Smooth muscle cell (in vitro differentiated cells): ENCODE data around the gene MPIG6B. TPM values are rescaled to one million over a fixed set of nuclear protein-coding genes. Genes with fewer than 3 reads are reported as not detected.

ENCODE experiments used
- DNase-seq: peaks from one replicate; lab custom pipeline; 2025; ENCODE audit not compliant: unreplicated experiment; lab: John Stamatoyannopoulos, UW
- H2AFZ ChIP-seq: fragments of 200-600 bp; sonication (generic); 2 replicates; pipeline ENCODE4 v1.6.0; 2016; ENCODE audit warnings: antibody characterized with exemption, low read depth, mild to moderate bottlenecking
- H3F3A ChIP-seq: fragments of 200-600 bp; sonication (generic); 2 replicates; pipeline ENCODE4 v1.6.0; 2017; ENCODE audit warnings: antibody characterized with exemption, low read depth
- H3K27ac ChIP-seq: fragments of 200-600 bp; sonication (generic); 2 replicates; pipeline ENCODE4 v1.5.1; 2016; ENCODE audit warnings: low read depth, mild to moderate bottlenecking
- H3K27me3 ChIP-seq: fragments of 200-600 bp; sonication (generic); 2 replicates; pipeline ENCODE4 v1.6.1; 2016; ENCODE audit warnings: low read depth, mild to moderate bottlenecking
- H3K36me3 ChIP-seq: fragments of 200-600 bp; sonication (generic); 2 replicates; pipeline ENCODE4 v1.5.1; 2016; ENCODE audit warnings: low read depth
- H3K4me1 ChIP-seq: fragments of 200-600 bp; sonication (generic); 2 replicates; pipeline ENCODE4 v1.5.1; 2016; ENCODE audit warnings: low read depth
- H3K4me2 ChIP-seq: fragments of 200-600 bp; sonication (generic); 2 replicates; pipeline ENCODE4 v1.6.0; 2016; ENCODE audit warnings: mild to moderate bottlenecking
- H3K4me3 ChIP-seq: fragments of 200-600 bp; sonication (generic); 2 replicates; pipeline ENCODE4 v1.5.1; 2016; ENCODE audit warnings: mild to moderate bottlenecking
- H3K79me2 ChIP-seq: fragments of 200-600 bp; sonication (generic); 2 replicates; pipeline ENCODE4 v1.6.0; 2016; ENCODE audit warnings: low read depth, mild to moderate bottlenecking
- H3K9ac ChIP-seq: fragments of 200-600 bp; sonication (generic); 2 replicates; pipeline ENCODE4 v1.6.0; 2016; ENCODE audit warnings: low read depth
- H3K9me3 ChIP-seq: fragments of 200-600 bp; sonication (generic); replicated peaks from 2 replicates; pipeline ENCODE4 v1.5.1; 2016; ENCODE audit warnings: low read depth
- H4K20me1 ChIP-seq: fragments of 200-600 bp; sonication (generic); 2 replicates; pipeline ENCODE4 v1.6.0; 2016; ENCODE audit warnings: low read depth
- WGBS: methylation state at CpG from one replicate; pipeline ENCODE4 v1.1.7; 2016; ENCODE audit warnings: low lambda C conversion rate; 5-methylcytosine and 5-hydroxymethylcytosine counted together
- polyA plus RNA-seq: library from polyadenylated mRNA; unstranded; fragments of >200 nt; fragmentation: Nextera tagmentation; extraction: Ambion mirVana; gene quantifications from 2 replicates; pipeline ENCODE4 v1.2.1, GENCODE V29; 2016
- total RNA-seq: library from RNA; depleted of rRNA; stranded (reverse); fragments of >200 nt; gene quantifications from 2 replicates; pipeline ENCODE4 v1.2.3, GENCODE V29; 2014
- TF ChIP-seq, protein P1 (sequence below): fragments of 200-600 bp; sonication (generic); IDR thresholded peaks from 2 replicates; pipeline ENCODE4 v1.5.1; 2017; ENCODE audit warnings: borderline replicate concordance, mild to moderate bottlenecking, antibody characterized with exemption; ENCODE audit not compliant: insufficient read depth, poor library complexity, severe bottlenecking

MPIG6B gene
- total and polyA plus RNA-seq, 2 experiments from 2014 or later, result not detected

DNA sequence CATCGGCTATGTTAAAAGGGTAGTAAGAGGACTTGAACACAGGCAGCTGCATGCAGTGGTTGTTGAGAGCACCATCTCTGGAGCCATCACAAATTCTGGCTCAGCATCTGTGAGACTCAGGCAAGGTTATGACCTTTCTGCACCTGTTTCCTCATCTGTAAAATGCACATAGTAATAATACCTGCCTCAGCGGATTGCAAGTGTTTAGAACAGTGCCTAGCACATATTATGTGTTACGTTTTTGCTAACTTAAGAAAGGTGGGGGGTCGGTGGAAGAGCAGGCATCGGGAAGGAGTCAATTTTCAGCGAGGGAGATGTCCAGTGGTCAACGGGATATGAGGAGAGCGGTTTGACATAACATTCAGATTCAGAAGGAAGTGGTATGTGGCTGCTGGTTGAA lies 45.2 kb upstream of the MPIG6B start:
- H3K36me3 ChIP-seq, result no peaks in the 10 kb centered on the region
- WGBS, result 79% methylated on average over 8 of the region's 8 CpGs
- DNase-seq, result no peak
- no peak overlapping the region for H3K9ac ChIP-seq
- H3K9me3 ChIP-seq, result no peaks in the 10 kb centered on the region
- TF ChIP-seq, protein P1, sequence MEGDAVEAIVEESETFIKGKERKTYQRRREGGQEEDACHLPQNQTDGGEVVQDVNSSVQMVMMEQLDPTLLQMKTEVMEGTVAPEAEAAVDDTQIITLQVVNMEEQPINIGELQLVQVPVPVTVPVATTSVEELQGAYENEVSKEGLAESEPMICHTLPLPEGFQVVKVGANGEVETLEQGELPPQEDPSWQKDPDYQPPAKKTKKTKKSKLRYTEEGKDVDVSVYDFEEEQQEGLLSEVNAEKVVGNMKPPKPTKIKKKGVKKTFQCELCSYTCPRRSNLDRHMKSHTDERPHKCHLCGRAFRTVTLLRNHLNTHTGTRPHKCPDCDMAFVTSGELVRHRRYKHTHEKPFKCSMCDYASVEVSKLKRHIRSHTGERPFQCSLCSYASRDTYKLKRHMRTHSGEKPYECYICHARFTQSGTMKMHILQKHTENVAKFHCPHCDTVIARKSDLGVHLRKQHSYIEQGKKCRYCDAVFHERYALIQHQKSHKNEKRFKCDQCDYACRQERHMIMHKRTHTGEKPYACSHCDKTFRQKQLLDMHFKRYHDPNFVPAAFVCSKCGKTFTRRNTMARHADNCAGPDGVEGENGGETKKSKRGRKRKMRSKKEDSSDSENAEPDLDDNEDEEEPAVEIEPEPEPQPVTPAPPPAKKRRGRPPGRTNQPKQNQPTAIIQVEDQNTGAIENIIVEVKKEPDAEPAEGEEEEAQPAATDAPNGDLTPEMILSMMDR, result no peak
- peaks cover 7% of the 10 kb centered on the region for H3F3A ChIP-seq
- H3K27me3 ChIP-seq, result no peaks in the 10 kb centered on the region
- H2AFZ ChIP-seq, result no peak overlapping the region
- H3K4me3 ChIP-seq, result no peak overlapping the region
- no peaks in the 10 kb centered on the region for H3K79me2 ChIP-seq
- peaks cover 9% of the 10 kb centered on the region for H3K4me1 ChIP-seq
- no peak overlapping the region for H3K27ac ChIP-seq
- H3K4me2 ChIP-seq, result no peak overlapping the region
- H4K20me1 ChIP-seq, result no peaks in the 10 kb centered on the region

DNA sequence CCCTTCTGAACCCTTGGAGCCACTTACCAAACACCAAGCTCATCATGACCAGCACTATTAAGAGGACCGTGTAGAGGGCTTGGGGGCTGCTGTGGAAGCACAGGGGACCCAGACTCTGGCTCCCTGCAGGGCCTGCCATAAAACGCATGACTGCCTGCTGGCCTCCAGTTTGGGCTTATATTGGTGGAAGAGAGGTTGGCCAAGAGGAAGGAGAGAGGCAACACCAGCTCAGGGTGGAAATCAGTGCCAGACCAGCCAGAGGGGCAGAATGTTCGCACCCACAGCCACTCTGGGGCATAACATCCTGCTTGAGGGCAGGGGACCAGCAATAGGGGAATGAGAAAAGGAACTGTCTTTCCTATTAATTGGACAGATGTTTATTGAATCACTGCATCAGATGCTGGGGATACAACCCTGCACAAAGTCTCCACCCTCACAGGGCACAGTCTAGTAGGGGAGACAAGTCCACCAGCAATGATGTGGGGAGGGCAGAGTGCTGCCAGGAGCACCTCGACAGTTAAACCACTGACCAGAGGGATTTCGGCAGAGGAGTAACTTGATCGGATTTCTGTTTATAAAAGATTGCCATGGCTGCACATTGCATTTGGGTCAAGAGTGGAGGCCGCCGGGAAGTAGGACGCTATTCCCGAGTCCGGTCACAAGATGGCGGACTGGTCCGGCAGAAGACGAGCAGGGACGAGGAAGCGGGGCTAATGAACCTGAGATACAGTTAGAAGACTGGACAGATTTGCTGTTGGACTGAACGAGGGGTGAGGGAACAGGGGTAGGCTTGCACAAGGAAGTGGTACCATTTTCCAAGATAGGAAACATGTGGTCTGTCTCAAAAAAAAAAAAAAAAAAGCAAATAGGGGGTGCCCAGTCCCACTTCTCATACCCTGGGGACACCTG lies 42.7 kb upstream of the MPIG6B start, which contains the start of gene LY6G5C:
Gene LY6G5C (minus strand): TSS at position 842 of the 909 bp plus-strand sequence. CDS start 694 bp downstream, at position 148.
- Histone ChIP-seq H2AFZ (peak within 1 kb of the TSS; percentile 70), H3K4me2 (peak within 1 kb of the TSS; percentile 100), H3K27me3 (no peaks in the 10 kb centered on the region), H3K36me3 (no peaks in the 10 kb centered on the region), H4K20me1 (no peaks in the 10 kb centered on the region), H3K79me2 (no peaks in the 10 kb centered on the region), H3F3A (no peaks in the 10 kb centered on the region), H3K9ac (peak within 1 kb of the TSS; percentile 28), H3K4me1 (peaks cover 14% of the 10 kb centered on the region), H3K4me3 (peak within 1 kb of the TSS; percentile 60), H3K27ac (no peak within 1 kb of the TSS), H3K9me3 (no peaks in the 10 kb centered on the region)
- TF ChIP-seq, protein P1, result peak; percentile 62
- DNase-seq, result peak; percentile 28
- 13% methylated on average over 17 of the region's 17 CpGs for WGBS

DNA sequence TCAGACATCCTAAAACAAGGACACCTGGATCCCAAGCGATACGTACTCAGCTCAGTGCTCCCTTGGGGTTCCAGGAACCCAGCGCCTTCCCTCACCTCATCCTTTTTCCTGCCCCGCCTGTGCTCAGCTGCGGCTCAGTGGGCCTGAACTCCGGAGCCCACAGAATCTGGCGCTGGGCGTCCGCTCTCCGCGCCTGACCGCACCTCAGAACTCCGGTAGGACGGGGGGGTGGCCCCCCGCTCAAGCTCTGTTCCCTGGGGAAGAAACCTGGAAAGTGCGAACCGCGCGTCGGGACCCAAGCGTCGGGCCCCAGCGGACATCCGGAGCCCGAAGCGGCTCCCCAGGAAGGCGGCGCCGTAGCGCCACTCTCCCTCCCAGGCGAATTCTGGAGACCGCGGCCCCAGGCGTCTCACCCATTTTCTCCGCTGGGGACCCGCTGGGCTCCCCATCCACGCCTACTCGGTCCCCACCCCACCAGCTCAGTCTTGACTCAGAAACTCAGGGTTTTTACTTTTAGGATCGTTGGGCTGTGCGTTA lies 42.0 kb upstream of the MPIG6B start:
- TF ChIP-seq, protein P1, result no peak
- Histone ChIP-seq H4K20me1 (no peaks in the 10 kb centered on the region), H3K79me2 (no peaks in the 10 kb centered on the region), H3K9ac (peak overlapping the region; percentile 28), H2AFZ (peak overlapping the region; percentile 70), H3F3A (no peaks in the 10 kb centered on the region), H3K4me3 (peak overlapping the region; percentile 60), H3K27ac (no peak overlapping the region), H3K4me2 (peak overlapping the region; percentile 100), H3K36me3 (no peaks in the 10 kb centered on the region), H3K4me1 (peaks cover 14% of the 10 kb centered on the region), H3K9me3 (no peaks in the 10 kb centered on the region), H3K27me3 (no peaks in the 10 kb centered on the region)
- WGBS, result 2% methylated on average over 40 of the region's 40 CpGs
- no peak for DNase-seq
